DND-41 (cell line): ENCODE results near the gene SLC5A5.
A peak's percentile ranks its signal among the peaks of the same experiment; 100 is the strongest.

Source experiments
- ATAC-seq: fragments of 200-7000 bp; cut with Tn5 transposase; 3 replicates; pipeline ENCODE4 v1.9.1; 2021; ENCODE audit warnings: low read depth; ENCODE audit not compliant: insufficient read depth
- DNase-seq: peaks from one replicate; pipeline ENCODE4 v3.0.0-alpha.2; 2020
- H2AFZ ChIP-seq: 2 replicates; pipeline ENCODE4 v1.6.0; 2012; ENCODE audit warnings: low read depth, low read length
- H3K27ac ChIP-seq: 2 replicates; pipeline ENCODE4 v1.5.1; 2012; ENCODE audit warnings: low read length, inconsistent platforms
- H3K27me3 ChIP-seq: fragments of 200-600 bp; sonication (generic); 2 replicates; pipeline ENCODE4 v1.6.0; 2012; ENCODE audit warnings: low read length, mild to moderate bottlenecking, inconsistent platforms; ENCODE audit not compliant: insufficient read depth, poor library complexity
- H3K36me3 ChIP-seq: 2 replicates; pipeline ENCODE4 v1.5.1; 2012; ENCODE audit warnings: low read length, inconsistent platforms; ENCODE audit not compliant: insufficient read depth
- H3K4me1 ChIP-seq: 2 replicates; pipeline ENCODE4 v1.5.1; 2012; ENCODE audit warnings: mild to moderate bottlenecking, low read length; ENCODE audit not compliant: insufficient read depth
- H3K4me2 ChIP-seq: 2 replicates; pipeline ENCODE4 v1.6.0; 2012; ENCODE audit warnings: mild to moderate bottlenecking, moderate library complexity, low read length, inconsistent platforms; ENCODE audit not compliant: insufficient read depth
- H3K4me3 ChIP-seq, 2 experiments: fragments of 200-600 bp in 1 of 2; shearing (Covaris generic) in 1 of 2; 2 replicates each; pipeline ENCODE4 v1.5.1; 2012 to 2016; ENCODE audit warnings: inconsistent platforms in 2 of 2, low read length in 2 of 2, mild to moderate bottlenecking in 2 of 2, low read depth in 1 of 2, moderate library complexity in 1 of 2
- H3K79me2 ChIP-seq: 2 replicates; pipeline ENCODE4 v1.6.0; 2012; ENCODE audit warnings: low read length, inconsistent platforms; ENCODE audit not compliant: insufficient read depth
- H3K9ac ChIP-seq: 2 replicates; pipeline ENCODE4 v1.6.0; 2012; ENCODE audit warnings: low read depth, mild to moderate bottlenecking, inconsistent platforms, low read length, moderate library complexity
- H3K9me3 ChIP-seq: 2 replicates; pipeline ENCODE4 v1.5.1; 2012; ENCODE audit warnings: low read length, moderate library complexity, mild to moderate bottlenecking, inconsistent platforms; ENCODE audit not compliant: insufficient read depth, severe bottlenecking
- H4K20me1 ChIP-seq: 2 replicates; pipeline ENCODE4 v1.6.0; 2012; ENCODE audit warnings: low read length; ENCODE audit not compliant: insufficient read depth
- EZH2 ChIP-seq: IDR thresholded peaks from 3 replicates; pipeline ENCODE4 v1.6.1; 2012; ENCODE audit warnings: borderline replicate concordance, low read depth, mild to moderate bottlenecking, moderate library complexity, low read length, inconsistent platforms; ENCODE audit not compliant: severe bottlenecking
- TF ChIP-seq, protein P1 (sequence below): IDR thresholded peaks from 2 replicates; pipeline ENCODE4 v1.5.1; 2012; ENCODE audit warnings: borderline replicate concordance, low read length, moderate library complexity, mild to moderate bottlenecking; ENCODE audit not compliant: poor library complexity, severe bottlenecking; ENCODE audit errors: extremely low read depth

SLC5A5 gene

DNA sequence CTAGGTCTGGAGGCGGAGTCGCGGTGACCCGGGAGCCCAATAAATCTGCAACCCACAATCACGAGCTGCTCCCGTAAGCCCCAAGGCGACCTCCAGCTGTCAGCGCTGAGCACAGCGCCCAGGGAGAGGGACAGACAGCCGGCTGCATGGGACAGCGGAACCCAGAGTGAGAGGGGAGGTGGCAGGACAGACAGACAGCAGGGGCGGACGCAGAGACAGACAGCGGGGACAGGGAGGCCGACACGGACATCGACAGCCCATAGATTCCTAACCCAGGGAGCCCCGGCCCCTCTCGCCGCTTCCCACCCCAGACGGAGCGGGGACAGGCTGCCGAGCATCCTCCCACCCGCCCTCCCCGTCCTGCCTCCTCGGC is at the start of gene SLC5A5:
SLC5A5 (plus strand) TSS at position 68 of the 373 bp plus-strand sequence. CDS start 375 bp downstream, outside the sequence.
- H3K4me3 ChIP-seq = no peak within 1 kb of the TSS
- ATAC-seq (0 out of 3 replicates have a peak, but pooled peaks have one; percentile 33), DNase-seq (no peak)
- H3K36me3 ChIP-seq = no peaks in the 10 kb centered on the region
- H4K20me1 ChIP-seq = no peaks in the 10 kb centered on the region
- no peaks in the 10 kb centered on the region for H3K9me3 ChIP-seq
- H3K4me2 ChIP-seq = no peak within 1 kb of the TSS
- H2AFZ ChIP-seq = no peak within 1 kb of the TSS
- no peaks in the 10 kb centered on the region for H3K27me3 ChIP-seq
- H3K27ac ChIP-seq = no peak within 1 kb of the TSS
- TF ChIP-seq, protein P1, sequence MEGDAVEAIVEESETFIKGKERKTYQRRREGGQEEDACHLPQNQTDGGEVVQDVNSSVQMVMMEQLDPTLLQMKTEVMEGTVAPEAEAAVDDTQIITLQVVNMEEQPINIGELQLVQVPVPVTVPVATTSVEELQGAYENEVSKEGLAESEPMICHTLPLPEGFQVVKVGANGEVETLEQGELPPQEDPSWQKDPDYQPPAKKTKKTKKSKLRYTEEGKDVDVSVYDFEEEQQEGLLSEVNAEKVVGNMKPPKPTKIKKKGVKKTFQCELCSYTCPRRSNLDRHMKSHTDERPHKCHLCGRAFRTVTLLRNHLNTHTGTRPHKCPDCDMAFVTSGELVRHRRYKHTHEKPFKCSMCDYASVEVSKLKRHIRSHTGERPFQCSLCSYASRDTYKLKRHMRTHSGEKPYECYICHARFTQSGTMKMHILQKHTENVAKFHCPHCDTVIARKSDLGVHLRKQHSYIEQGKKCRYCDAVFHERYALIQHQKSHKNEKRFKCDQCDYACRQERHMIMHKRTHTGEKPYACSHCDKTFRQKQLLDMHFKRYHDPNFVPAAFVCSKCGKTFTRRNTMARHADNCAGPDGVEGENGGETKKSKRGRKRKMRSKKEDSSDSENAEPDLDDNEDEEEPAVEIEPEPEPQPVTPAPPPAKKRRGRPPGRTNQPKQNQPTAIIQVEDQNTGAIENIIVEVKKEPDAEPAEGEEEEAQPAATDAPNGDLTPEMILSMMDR = no peak
- TF ChIP-seq EZH2 = no peak
- no peak within 1 kb of the TSS for H3K9ac ChIP-seq
- H3K4me1 ChIP-seq = no peaks in the 10 kb centered on the region
- no peaks in the 10 kb centered on the region for H3K79me2 ChIP-seq

DNA sequence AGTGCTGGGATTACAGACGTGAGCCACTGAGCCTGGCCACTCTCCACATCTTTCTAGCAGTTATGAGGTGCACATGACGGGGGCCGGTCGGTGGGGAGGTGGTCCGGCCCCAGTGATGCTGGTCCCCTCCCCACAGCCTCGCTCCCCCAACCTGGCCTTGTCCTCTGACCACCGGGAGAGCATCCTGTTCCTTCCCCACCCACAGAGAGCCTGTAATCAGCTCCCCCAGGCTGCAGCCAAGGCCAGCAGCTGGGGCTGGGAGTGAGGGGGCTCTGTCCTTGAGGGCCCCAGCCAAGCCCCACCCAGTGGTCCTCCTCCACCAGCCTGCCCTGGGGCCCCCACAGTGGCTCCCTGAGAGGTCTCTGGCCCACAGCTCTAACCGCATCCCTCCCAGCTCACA is 47.4 kb upstream of the SLC5A5 start:
- no peaks in the 10 kb centered on the region for H3K9me3 ChIP-seq
- H3K27ac ChIP-seq = no peak overlapping the region
- DNase-seq (no peak), ATAC-seq (no peak)
- H3K27me3 ChIP-seq = no peaks in the 10 kb centered on the region
- no peak overlapping the region for H3K9ac ChIP-seq
- no peak for TF ChIP-seq EZH2
- TF ChIP-seq, protein P1 = no peak
- no peak overlapping the region for H3K4me3 ChIP-seq
- H3K4me1 ChIP-seq = no peaks in the 10 kb centered on the region
- no peak overlapping the region for H2AFZ ChIP-seq
- H3K4me2 ChIP-seq = no peak overlapping the region
- no peaks in the 10 kb centered on the region for H3K79me2 ChIP-seq
- H4K20me1 ChIP-seq = no peaks in the 10 kb centered on the region
- no peaks in the 10 kb centered on the region for H3K36me3 ChIP-seq

DNA sequence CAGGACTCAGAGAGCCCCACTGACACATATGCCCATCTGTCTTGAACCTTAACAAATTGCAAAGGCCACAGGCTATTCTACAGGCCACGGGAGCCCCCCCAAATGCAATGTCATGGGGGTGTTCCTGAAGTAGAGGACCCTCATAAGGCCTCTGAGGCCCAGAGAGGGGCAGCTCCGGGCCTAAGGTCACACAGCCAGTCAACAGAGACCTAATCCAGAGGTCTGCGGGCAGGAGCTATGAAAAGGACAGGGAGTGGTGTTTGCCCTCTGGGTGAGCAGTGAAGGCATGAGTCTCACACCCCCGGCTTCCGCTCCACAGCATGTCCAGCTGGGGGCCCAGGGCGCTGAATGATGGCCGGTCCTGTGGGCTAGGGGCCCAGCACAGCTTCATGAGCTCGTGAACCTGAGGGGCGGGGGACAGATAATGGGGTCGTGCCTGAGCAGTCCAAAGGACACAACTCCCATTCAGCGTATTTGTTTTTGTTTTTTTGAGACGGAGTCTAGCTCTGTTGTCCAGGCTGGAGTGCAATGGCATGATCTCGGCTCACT is 45.2 kb upstream of the SLC5A5 start:
- Histone ChIP-seq H3K9me3 (no peaks in the 10 kb centered on the region), H3K4me3 (no peak overlapping the region), H2AFZ (no peak overlapping the region), H4K20me1 (no peaks in the 10 kb centered on the region), H3K4me1 (no peaks in the 10 kb centered on the region), H3K9ac (no peak overlapping the region), H3K4me2 (no peak overlapping the region), H3K36me3 (0 out of 2 replicates have a peak, but pooled peaks cover 2% of the 10 kb centered on the region), H3K79me2 (no peaks in the 10 kb centered on the region), H3K27ac (no peak overlapping the region), H3K27me3 (no peaks in the 10 kb centered on the region)
- no peak for ATAC-seq
- DNase-seq = no peak
- no peak for TF ChIP-seq EZH2
- TF ChIP-seq, protein P1 = no peak
